Measurements from ENCODE around the gene TM4SF4. TPM values are rescaled to one million over a fixed set of nuclear protein-coding genes. Genes with fewer than 3 reads are reported as not detected.

Gene TM4SF4
- total RNA-seq, 1 donor from 2014 or later, result 0.29 TPM

- DNase-seq (ENCODE audit: low read depth), result no peak
- H3K4me3 ChIP-seq (ENCODE audit: low read depth, low read length), result no peak overlapping the region
Measured at GRCh38 chr3:149468504-149469212, 5.8 kb upstream of the TM4SF4 start.

GRCh38 chr3:149470381-149470780, 4.1 kb upstream of the TM4SF4 start:
- DNase-seq (ENCODE audit: low read depth), result no peak
- TF ChIP-seq, protein P1, sequence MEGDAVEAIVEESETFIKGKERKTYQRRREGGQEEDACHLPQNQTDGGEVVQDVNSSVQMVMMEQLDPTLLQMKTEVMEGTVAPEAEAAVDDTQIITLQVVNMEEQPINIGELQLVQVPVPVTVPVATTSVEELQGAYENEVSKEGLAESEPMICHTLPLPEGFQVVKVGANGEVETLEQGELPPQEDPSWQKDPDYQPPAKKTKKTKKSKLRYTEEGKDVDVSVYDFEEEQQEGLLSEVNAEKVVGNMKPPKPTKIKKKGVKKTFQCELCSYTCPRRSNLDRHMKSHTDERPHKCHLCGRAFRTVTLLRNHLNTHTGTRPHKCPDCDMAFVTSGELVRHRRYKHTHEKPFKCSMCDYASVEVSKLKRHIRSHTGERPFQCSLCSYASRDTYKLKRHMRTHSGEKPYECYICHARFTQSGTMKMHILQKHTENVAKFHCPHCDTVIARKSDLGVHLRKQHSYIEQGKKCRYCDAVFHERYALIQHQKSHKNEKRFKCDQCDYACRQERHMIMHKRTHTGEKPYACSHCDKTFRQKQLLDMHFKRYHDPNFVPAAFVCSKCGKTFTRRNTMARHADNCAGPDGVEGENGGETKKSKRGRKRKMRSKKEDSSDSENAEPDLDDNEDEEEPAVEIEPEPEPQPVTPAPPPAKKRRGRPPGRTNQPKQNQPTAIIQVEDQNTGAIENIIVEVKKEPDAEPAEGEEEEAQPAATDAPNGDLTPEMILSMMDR (conservative IDR thresholded peaks at IDR 0.05; ENCODE audit: low read depth, low read length), result no peak
- H3K4me3 ChIP-seq (ENCODE audit: low read depth, low read length), result no peak overlapping the region

More at GRCh38 chr3:149468504-149469212, 5.8 kb upstream of the TM4SF4 start:
- TF ChIP-seq, protein P1 (conservative IDR thresholded peaks at IDR 0.05; ENCODE audit: low read depth, low read length), result no peak

DNA sequence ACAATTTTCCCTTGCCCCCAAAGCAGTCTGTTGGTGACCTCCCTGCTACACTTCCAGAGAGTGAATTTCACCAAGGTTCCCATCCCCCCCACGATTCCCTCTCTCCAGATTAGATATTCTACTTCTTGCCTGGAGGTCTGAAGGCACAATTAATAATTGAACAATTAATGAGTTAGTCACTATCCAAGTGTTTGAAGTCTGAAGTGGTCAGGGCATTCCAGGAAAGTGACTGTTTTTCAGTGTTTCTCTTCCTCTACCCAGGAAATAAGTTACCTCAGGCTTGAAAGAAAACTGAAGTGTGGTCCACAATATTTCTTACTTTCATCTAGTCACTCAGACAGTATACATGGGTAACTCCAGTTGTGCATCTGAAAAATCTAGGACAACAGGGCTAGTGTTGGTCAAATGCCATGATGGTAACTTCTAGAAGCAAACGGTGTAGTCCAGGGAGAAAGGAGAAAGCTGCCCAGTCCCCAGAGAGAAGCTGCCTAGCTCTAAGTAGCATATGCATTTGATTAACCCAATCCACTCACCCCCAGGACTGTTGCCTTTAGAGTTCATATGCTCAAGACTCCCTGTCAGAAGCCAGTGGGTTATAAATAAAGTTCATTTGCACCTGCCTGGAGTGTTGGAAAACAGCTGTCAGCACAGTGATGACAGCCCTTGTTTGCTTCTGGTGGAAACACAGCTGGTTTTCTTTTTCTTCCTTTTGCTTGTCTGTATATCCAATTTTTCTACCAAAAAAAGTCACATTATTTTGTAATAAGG, 2.3 kb upstream of the TM4SF4 start:
- peak; percentile 89 for DNase-seq (ENCODE audit: low read depth)
- TF ChIP-seq, protein P1 (conservative IDR thresholded peaks at IDR 0.05; ENCODE audit: low read depth, low read length), result no peak
- H3K4me3 ChIP-seq (ENCODE audit: low read depth, low read length), result peak overlapping the region; percentile 4

DNA sequence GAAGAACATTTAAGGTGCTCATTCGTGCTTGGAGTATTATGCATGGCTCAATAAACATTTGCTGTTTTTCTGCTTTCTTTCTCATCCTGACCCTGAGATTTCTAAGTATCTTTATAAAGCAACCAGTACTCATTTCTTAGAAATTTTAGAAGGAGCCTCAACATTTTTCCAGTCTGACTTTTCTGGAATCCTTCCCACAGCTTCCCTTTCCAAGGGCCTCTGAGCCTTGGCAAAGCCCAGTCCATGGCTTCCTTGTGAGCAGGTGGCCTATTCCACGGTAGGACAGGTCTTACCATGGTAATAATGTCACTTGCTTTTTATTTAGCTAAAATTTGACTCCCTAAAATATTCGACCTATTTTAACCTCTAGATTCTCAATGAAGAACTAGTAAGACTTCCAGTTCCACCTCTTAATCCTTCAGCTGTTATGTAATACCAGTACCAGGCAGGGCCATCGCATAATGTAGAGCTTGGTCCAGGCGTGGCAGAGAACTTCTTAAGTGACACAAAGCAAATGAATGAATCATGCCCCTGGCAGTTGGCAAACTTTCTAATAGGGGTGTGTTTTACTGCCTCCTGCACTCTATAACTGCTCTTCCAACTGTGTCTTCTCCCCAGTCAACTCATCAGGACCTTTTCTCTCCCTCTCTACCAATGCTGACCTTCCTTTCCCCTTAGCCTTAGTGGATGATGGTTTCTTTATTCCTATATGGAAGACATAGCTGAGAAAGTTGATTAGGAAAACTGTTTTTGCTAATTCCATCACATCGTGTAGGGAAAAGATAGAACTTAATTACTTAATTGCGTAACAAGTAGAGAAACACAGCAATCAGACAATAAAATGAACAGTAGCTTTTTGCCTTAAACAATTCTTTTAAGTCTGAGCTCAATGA, 894 bp upstream of the TM4SF4 start:
- DNase-seq (ENCODE audit: low read depth), result peak; percentile 96
- H3K4me3 ChIP-seq (ENCODE audit: low read depth, low read length), result no peak overlapping the region
- TF ChIP-seq, protein P1 (conservative IDR thresholded peaks at IDR 0.05; ENCODE audit: low read depth, low read length), result no peak

DNA sequence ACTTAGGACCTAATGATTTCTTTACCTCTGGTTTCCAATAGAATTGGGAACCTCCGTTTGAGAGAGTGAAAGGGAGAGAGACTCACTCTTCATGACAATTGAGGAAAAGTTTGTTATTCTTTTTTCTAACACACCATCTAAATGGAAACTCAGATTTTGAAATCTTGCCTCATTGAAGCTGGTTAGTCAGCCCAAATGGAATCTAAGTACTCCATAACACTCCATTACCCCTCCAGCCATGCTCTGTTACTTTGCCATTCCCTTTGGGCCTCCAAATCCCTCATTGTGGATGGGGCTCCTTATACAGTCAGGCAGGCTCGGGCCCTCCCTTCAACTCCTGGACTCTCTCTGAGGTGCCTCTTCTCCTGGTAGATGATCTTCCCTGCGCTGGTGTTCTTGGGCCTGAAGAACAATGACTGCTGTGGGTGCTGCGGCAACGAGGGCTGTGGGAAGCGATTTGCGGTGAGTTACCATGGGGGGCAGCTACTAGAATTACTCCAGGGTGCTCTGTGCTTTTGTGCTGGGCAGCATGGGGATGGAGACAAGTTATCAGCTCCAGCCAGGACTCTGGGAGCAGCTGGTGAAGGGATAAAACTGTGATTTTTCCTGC, 1.1 kb downstream of the TM4SF4 start:
- TF ChIP-seq, protein P1 (conservative IDR thresholded peaks at IDR 0.05; ENCODE audit: low read depth, low read length), result no peak
- H3K4me3 ChIP-seq (ENCODE audit: low read depth, low read length), result no peak overlapping the region
- peak; percentile 45 for DNase-seq (ENCODE audit: low read depth)

GRCh38 chr3:149476225-149476624, 1.7 kb downstream of the TM4SF4 start:
- H3K4me3 ChIP-seq (ENCODE audit: low read depth, low read length), result no peak overlapping the region
- TF ChIP-seq, protein P1 (conservative IDR thresholded peaks at IDR 0.05; ENCODE audit: low read depth, low read length), result no peak
- DNase-seq (ENCODE audit: low read depth), result no peak

Data from epithelial cell of proximal tubule (primary cell).